ENCODE data around the gene TMEM143. TPM values are rescaled to one million over a fixed set of nuclear protein-coding genes. Genes with fewer than 3 reads are reported as not detected.

Gene TMEM143
- total and polyA plus RNA-seq, 4 donors = 3.2 to 10.2 (median 6.7) TPM

GRCh38 chr19:48363500-48363809 is 285 bp downstream of the TMEM143 start:
- 1% methylated on average over 10 of the region's 10 CpGs for WGBS
- TF ChIP-seq HNF4A (conservative IDR thresholded peaks at IDR 0.05) = peak in 1 of 2 donors; percentile 20
- peak; percentile 96 for TF ChIP-seq NR2F2 (IDR thresholded peaks at IDR 0.05)
- TF ChIP-seq JUND (IDR thresholded peaks at IDR 0.05) = no peak
- H3K27me3 ChIP-seq (ENCODE audit: control insufficient read depth in 4 of 4, insufficient read depth in 4 of 4, low read length in 3 of 4) = no peaks in the 10 kb centered on the region
- H3K4me1 ChIP-seq (ENCODE audit: control insufficient read depth in 4 of 4, insufficient read depth in 4 of 4, low read length in 3 of 4) = peaks cover 0 to 11% (median 6%) of the 10 kb centered on the region in 4 donors
- no peak for DNase-seq (ENCODE audit: low spot score)
- H3K9ac ChIP-seq (ENCODE audit: low read depth in 1 of 2, low read length in 2 of 2) = peak overlapping the region; percentile 84 to 97
- peaks cover 0 to 6% (median under 1%) of the 10 kb centered on the region in 4 donors for H3K36me3 ChIP-seq (ENCODE audit: control insufficient read depth in 4 of 4, insufficient read depth in 3 of 4, low read depth in 1 of 4, low read length in 3 of 4)
- no peaks in the 10 kb centered on the region for H3K9me3 ChIP-seq (ENCODE audit: control insufficient read depth in 4 of 4, low read length in 3 of 4)
- peak overlapping the region; percentile 52 to 85 (median 67) for H3K4me3 ChIP-seq (ENCODE audit: low read depth in 1 of 3, low read length in 3 of 3)
- peak overlapping the region; percentile 92 to 99 for H3K27ac ChIP-seq (ENCODE audit: low read depth in 1 of 2, low read length in 2 of 2)

GRCh38 chr19:48362716-48363499 is 832 bp downstream of the TMEM143 start:
- peak overlapping the region; percentile 84 to 97 for H3K9ac ChIP-seq (ENCODE audit: low read depth in 1 of 2, low read length in 2 of 2)
- WGBS = 4% methylated on average over 26 of the region's 26 CpGs
- TF ChIP-seq FOXA1 (IDR thresholded peaks at IDR 0.05) (no peak), HNF4A (conservative IDR thresholded peaks at IDR 0.05) (no peak), TAF1 (conservative IDR thresholded peaks at IDR 0.05) (no peak), RXRA (IDR thresholded peaks at IDR 0.05) (peak in 1 of 2 donors; percentile 33), RAD21 (IDR thresholded peaks at IDR 0.05) (peak in 1 of 2 donors; percentile 8), GABPA (IDR thresholded peaks at IDR 0.05 in 1 of 2, conservative IDR thresholded peaks at IDR 0.05 in 1 of 2) (peak in 1 of 2 donors; percentile 22), NR2F2 (IDR thresholded peaks at IDR 0.05) (no peak), CTCF (IDR thresholded peaks at IDR 0.05; ENCODE audit: low read depth, low read length, missing input control) (peak; percentile 26), YY1 (IDR thresholded peaks at IDR 0.05) (peak; percentile 69), EGR1 (IDR thresholded peaks at IDR 0.05; ENCODE audit: low read depth in 2 of 2) (no peak), FOXA2 (IDR thresholded peaks at IDR 0.05) (no peak), ZBTB33 (IDR thresholded peaks at IDR 0.05) (peak; percentile 45), HNF4G (IDR thresholded peaks at IDR 0.05) (no peak), JUND (IDR thresholded peaks at IDR 0.05) (no peak), SP1 (IDR thresholded peaks at IDR 0.05) (peak; percentile 40), MAX (IDR thresholded peaks at IDR 0.05) (peak; percentile 41)
- TF ChIP-seq, protein P1, sequence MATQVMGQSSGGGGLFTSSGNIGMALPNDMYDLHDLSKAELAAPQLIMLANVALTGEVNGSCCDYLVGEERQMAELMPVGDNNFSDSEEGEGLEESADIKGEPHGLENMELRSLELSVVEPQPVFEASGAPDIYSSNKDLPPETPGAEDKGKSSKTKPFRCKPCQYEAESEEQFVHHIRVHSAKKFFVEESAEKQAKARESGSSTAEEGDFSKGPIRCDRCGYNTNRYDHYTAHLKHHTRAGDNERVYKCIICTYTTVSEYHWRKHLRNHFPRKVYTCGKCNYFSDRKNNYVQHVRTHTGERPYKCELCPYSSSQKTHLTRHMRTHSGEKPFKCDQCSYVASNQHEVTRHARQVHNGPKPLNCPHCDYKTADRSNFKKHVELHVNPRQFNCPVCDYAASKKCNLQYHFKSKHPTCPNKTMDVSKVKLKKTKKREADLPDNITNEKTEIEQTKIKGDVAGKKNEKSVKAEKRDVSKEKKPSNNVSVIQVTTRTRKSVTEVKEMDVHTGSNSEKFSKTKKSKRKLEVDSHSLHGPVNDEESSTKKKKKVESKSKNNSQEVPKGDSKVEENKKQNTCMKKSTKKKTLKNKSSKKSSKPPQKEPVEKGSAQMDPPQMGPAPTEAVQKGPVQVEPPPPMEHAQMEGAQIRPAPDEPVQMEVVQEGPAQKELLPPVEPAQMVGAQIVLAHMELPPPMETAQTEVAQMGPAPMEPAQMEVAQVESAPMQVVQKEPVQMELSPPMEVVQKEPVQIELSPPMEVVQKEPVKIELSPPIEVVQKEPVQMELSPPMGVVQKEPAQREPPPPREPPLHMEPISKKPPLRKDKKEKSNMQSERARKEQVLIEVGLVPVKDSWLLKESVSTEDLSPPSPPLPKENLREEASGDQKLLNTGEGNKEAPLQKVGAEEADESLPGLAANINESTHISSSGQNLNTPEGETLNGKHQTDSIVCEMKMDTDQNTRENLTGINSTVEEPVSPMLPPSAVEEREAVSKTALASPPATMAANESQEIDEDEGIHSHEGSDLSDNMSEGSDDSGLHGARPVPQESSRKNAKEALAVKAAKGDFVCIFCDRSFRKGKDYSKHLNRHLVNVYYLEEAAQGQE (IDR thresholded peaks at IDR 0.05) = no peak
- TF ChIP-seq, protein P2, sequence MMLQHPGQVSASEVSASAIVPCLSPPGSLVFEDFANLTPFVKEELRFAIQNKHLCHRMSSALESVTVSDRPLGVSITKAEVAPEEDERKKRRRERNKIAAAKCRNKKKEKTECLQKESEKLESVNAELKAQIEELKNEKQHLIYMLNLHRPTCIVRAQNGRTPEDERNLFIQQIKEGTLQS (IDR thresholded peaks at IDR 0.05) = no peak

More at GRCh38 chr19:48362716-48363499, 832 bp downstream of the TMEM143 start:
- Histone ChIP-seq H3K9me3 (ENCODE audit: control insufficient read depth in 4 of 4, low read length in 3 of 4) (no peaks in the 10 kb centered on the region), H3K27ac (ENCODE audit: low read depth in 1 of 2, low read length in 2 of 2) (peak overlapping the region; percentile 92 to 99), H3K36me3 (ENCODE audit: control insufficient read depth in 4 of 4, insufficient read depth in 3 of 4, low read depth in 1 of 4, low read length in 3 of 4) (peaks cover 0 to 6% (median under 1%) of the 10 kb centered on the region in 4 donors), H3K4me3 (ENCODE audit: low read depth in 1 of 3, low read length in 3 of 3) (peak overlapping the region; percentile 52 to 85 (median 67)), H3K4me1 (ENCODE audit: control insufficient read depth in 4 of 4, insufficient read depth in 4 of 4, low read length in 3 of 4) (peaks cover 0 to 11% (median 6%) of the 10 kb centered on the region in 4 donors), H3K27me3 (ENCODE audit: control insufficient read depth in 4 of 4, insufficient read depth in 4 of 4, low read length in 3 of 4) (no peaks in the 10 kb centered on the region)
- peak; percentile 95 for DNase-seq (ENCODE audit: low spot score)
